HG03520 (cell line): ENCODE data around the gene LGALS7B.
"Not testable (repeated sequence)": the region's sequence is repeated elsewhere in the genome, so short reads cannot be mapped to it uniquely, and the experiment has no call there.

Experiments
- ATAC-seq: cut with Tn5 transposase; IDR thresholded peaks from one replicate; pipeline ENCODE4 v1.9.1; 2021; ENCODE audit warnings: mild to moderate bottlenecking, moderate library complexity; ENCODE audit not compliant: unreplicated experiment

The LGALS7B gene

GRCh38 chr19:38816131-38816750 lies 27.2 kb downstream of the LGALS7B start:
- no peak for ATAC-seq

DNA sequence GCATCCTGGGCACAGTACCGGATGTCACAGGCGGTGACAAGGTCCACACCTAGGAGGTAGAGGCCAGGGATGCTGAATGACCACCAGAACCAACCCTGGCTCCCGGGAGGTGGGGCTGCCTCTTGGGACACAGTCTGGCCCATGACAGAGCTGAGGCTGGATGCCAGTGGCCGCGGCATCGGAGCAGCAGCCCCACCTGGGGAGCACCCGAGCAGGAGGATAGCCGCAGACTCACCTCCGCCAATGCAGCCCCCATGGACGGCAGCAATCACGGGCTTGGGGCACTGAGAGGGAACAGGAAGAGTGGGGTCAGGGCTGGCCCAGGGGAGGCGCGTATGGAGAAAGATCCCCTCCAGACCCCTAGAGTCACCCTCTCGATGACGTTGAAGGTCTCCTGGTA lies 28.1 kb downstream of the LGALS7B start:
- no peak for ATAC-seq

DNA sequence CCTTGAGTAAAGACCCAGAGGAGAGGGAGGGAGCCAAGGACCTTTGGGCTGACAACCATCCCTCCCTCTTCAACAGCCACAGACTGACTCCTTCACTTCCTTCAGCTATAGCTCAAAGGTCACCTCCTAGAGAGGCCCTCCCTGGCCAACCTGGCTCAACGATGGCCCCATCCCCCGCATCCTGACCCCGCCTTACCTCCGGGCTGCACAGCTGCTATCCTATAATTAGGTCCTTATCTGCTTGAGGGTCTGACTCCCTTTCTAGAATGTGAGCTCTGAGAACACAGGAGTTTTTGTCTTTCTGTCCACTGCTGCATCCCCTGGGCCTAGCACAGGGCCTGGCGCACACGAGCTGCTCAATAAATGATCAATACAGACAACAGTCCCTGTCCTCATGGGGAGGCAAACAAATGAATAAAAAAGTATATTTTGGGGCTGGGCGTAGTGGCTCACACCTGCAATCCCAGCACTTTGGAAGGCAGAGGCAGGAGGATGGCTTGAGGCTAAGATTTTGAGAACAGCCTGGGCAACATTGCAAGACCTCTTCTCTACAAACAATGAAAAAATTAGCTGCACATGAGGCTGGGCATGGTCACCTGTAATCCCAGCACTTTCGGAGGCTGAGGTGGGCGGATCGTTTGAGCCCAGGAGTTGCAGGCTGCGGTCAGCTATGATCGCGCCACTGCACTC lies 30.4 kb downstream of the LGALS7B start:
- no peak for ATAC-seq

DNA sequence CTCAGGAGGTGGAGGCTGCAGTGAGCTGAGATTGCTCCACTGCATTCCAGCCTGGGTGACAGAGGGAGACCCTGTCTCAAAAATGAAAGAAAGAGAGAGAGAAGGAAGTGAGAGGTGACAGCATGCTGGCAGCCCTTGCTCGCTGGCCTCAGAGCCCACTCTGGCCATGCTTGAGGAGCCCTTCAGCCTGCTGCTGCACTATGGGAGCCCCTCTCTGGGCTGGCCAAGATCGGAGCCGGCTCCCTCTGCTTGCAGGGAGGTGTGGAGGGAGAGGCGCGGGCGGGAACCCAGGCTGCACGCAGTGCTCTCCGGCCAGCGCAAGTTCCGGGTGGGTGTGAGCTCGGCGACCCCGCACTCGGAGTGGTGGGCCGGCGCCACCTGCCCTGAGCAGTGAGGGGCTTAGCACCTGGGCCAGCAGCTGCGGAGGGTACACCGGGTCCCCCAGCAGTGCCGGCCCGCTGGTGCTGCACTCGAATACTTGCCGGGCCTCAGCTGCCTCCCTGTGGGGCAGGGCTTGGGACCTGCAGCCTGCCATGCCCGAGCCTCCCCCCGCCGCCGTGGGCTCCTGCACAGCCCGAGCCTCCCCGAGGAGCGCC lies 32.3 kb downstream of the LGALS7B start:
- ATAC-seq: not testable (repeated sequence)

DNA sequence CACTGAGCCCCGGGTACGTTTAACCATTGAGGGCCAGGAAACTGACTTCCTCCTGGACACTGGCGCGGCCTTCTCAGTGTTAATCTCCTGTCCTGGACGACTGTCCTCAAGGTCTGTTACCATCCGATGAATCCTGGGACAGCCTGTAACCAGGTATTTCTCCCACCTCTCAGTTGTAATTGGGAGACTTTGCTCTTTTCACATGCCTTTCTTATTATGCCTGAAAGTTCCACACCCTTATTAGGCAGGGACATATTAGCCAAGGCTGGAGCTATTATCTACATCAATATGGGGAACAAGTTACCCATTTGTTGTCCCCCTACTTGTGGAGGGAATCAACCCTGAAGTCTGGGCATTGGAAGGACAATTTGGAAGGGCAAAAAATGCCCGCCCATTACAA lies 36.9 kb downstream of the LGALS7B start:
- ATAC-seq: not testable (repeated sequence)

GRCh38 chr19:38826856-38827551 lies 38.0 kb downstream of the LGALS7B start:
- no peak for ATAC-seq

DNA sequence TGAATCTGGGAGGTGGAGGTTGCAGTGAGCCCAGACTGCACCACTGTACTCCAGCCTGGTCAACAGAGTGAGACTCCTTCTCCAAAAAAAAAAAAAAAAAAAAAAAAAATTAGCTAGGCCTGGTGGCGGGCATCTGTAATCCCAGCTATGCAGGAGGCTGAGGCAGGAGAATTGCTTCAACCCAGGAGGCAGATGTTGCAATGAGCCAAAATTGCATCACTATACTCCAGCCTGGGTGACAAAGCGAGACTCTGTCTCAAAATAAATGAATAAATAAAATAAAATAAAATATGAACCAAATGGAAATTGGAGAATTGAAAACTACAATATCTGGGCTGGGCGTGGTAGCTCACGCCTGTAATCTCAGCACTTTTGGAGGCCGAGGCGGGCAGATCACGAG lies 40.2 kb downstream of the LGALS7B start:
- ATAC-seq: not testable (repeated sequence)

GRCh38 chr19:38830039-38830733 lies 41.2 kb downstream of the LGALS7B start:
- ATAC-seq: no peak

DNA sequence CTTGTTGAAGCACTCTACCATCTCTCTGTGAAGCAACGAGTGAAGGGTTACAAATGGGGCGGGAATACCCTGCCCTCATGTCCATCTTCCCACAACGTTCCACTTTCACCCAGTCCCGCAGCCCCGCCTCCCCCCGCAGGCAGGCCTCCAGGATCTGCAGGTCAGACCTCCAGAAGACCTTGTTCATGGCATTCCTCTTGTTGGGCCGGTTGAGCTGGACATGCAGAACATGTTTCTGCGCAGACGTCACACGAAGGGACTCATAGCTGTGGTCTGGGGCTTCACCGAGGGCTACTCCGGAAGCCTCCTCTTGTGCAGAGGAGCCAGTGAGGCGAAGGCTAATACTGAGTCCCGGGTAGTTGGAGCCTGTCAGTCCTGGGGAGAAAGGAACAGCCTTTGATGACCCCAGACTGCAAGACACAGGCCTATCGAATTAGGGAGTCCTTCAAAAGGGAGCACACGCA lies 42.2 kb downstream of the LGALS7B start:
- peak; percentile 34 for ATAC-seq

DNA sequence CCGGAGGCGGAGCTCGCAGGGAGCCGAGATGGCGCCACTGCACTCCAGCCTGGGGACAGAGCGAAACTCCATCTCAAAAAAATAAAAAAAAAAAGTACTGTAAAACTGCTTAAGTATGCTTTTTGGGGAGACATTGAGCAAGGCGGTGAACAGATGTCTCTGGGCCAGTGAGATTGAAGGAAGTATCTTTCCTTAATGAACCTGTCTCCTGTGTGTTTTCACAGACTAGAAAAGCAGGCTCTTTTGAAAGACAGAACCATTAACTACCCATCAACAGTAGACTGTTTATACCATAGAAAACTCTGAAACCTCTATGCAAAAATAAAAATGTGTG lies 44.1 kb downstream of the LGALS7B start:
- no peak for ATAC-seq

DNA sequence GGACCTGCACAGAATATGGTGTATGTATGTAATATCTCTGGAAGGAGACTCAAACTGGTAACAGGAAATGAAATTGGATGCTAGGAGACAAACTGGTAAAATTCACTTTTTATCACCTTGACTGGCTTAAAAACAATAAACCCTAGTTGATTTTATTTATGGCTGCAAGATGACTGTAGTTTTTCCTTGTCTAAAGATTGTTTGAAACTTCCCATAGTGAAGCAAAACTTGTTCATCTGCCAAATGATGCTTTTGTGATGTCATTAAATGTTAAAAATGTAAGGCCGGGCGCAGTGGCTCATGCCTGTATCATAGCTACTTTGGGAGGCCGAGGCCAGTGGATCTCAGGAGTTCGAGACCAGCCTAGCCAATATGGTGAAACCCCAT lies 45.1 kb downstream of the LGALS7B start:
- no peak for ATAC-seq

GRCh38 chr19:38834590-38834989 lies 45.6 kb downstream of the LGALS7B start:
- no peak for ATAC-seq

DNA sequence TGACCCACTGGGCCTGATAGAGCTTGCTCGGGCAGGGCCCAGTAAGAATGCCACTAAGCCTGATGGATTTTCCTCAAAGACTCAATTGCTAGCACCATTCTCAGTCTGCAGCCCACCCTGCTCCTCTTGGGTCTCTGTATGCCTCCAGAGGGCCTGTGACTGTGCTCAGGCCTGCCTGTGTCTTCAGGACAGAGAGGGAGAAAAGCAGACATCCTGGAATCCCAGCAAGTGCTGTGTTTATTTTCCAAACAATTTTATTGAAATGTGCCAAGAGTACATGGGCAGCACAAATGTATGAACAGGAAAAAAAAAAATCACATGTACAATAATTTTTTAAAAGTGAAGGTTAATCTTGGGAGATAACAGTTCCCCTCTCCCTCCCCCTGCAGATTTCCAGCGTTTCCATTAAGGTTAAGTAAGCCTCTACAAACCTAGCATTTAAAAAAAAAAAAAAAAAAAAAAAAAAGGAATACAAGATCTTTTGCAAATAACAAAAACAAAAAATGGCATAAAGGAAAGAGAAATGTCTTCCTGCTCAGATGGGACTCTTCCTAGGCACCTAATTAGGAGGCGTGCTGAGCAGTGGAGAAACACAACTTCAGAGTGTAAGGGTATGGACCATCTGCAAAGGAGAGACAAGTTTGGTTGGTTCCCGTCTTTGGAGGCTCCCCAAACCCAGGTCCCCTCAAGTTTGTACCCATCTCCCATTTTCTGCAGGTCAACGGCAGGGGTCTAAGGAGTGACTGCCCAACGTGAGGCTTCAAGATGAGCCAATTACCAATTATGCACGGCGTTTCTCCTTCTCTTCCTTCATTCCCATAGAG lies 47.4 kb downstream of the LGALS7B start:
- no peak for ATAC-seq

DNA sequence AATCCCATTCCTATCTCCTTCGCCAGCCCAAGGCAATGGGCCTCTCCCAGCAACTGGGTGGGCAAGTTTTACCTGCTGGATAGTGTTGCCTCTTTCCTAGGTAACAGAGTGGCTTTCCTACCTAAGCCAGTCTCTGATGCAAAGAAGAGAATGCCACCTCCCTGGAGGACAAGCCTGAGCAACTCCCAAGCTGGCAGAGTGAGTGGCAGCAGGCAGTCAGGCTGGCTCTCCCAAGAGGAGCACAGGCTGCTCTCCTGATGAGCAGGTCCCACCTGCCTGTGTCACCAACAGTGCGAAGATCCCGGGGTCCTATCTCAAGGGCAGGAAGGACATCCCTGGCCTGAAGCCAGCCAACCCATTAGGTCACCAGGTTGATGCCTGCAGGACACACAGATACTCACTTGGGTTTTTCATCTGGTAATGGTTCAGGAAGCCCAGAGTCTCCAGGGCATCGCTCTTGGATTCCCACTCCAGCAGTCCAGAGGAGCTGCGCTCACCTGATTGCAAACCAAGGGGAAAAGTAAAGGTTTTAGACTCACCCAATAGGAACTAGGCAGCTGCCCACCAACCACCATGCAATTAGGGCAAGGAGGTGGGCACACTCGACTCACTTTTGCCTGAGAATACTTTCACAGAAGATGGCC lies 48.1 kb downstream of the LGALS7B start:
- ATAC-seq: no peak

DNA sequence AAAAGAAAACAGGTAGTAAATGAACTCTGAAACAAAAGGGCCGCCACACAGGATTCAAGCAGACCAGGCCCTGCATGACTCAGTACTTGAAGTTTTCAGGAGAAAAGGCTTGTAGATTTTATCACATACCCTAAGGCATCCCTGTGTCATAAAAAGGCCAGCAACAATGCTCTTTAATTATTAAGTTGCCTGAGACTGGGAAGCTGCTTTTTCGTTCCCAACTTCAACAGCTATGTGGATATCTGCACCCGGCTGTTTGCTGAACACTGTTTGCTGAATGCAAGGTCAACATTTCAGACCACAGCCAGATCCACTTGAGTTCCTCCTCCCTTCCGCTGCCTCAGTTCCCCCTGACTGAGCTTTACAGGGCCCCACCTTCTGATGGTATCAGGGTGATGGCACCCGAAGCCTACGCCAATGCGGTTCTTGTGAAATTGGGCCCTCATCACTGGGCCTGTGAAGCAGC lies 48.7 kb downstream of the LGALS7B start:
- no peak for ATAC-seq

DNA sequence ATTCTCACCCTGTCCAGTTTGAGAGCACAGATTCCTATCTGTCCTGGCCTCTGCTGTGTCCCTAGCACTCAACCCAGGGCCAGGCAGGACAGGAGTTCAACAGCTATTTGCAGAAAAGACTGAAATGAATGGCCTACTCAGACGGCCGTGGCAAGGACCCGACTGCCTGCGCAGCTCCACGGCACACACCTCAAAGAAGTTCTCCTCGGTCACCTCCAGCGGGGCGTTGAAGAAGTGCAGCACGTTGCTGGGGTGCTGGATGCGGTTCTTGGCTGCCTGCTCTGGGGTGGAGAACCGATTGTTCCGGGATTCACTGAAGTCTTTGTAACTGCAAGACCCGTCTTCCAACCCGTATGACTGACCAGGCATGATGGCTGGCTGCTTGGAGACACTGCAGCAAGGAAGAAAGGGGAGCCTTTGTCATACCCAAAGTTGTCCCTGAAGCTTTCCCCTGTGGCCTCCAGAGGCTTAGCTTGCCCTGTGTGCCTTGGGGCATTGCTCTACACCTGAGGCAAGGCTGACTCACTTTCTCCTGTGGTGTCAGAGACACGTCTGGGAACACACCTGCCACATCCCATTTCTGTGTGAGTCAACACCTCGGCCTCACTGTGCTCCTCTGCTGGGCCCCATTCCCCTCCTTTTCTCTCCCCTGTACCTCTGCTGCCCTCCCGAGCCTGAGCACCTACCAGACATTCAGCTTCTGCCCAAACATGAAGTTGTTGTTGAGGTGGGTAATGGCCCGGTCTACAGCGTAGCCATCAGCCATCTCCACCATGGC lies 49.4 kb downstream of the LGALS7B start:
- no peak for ATAC-seq

GRCh38 chr19:38838986-38839761 lies 50.2 kb downstream of the LGALS7B start:
- no peak for ATAC-seq
